DND-41 (cell line): ENCODE measurements around the gene TEAD1.

Experiments
- ATAC-seq: fragments of 200-7000 bp; cut with Tn5 transposase; 3 replicates; pipeline ENCODE4 v1.9.1; 2021; ENCODE audit warnings: low read depth; ENCODE audit not compliant: insufficient read depth
- DNase-seq: peaks from one replicate; pipeline ENCODE4 v3.0.0-alpha.2; 2020
- H2AFZ ChIP-seq: 2 replicates; pipeline ENCODE4 v1.6.0; 2012; ENCODE audit warnings: low read depth, low read length
- H3K27ac ChIP-seq: 2 replicates; pipeline ENCODE4 v1.5.1; 2012; ENCODE audit warnings: low read length, inconsistent platforms
- H3K27me3 ChIP-seq: fragments of 200-600 bp; sonication (generic); 2 replicates; pipeline ENCODE4 v1.6.0; 2012; ENCODE audit warnings: low read length, mild to moderate bottlenecking, inconsistent platforms; ENCODE audit not compliant: insufficient read depth, poor library complexity
- H3K36me3 ChIP-seq: 2 replicates; pipeline ENCODE4 v1.5.1; 2012; ENCODE audit warnings: low read length, inconsistent platforms; ENCODE audit not compliant: insufficient read depth
- H3K4me1 ChIP-seq: 2 replicates; pipeline ENCODE4 v1.5.1; 2012; ENCODE audit warnings: mild to moderate bottlenecking, low read length; ENCODE audit not compliant: insufficient read depth
- H3K4me2 ChIP-seq: 2 replicates; pipeline ENCODE4 v1.6.0; 2012; ENCODE audit warnings: mild to moderate bottlenecking, moderate library complexity, low read length, inconsistent platforms; ENCODE audit not compliant: insufficient read depth
- H3K4me3 ChIP-seq, 2 experiments: fragments of 200-600 bp in 1 of 2; shearing (Covaris generic) in 1 of 2; 2 replicates each; pipeline ENCODE4 v1.5.1; 2012 to 2016; ENCODE audit warnings: inconsistent platforms in 2 of 2, low read length in 2 of 2, mild to moderate bottlenecking in 2 of 2, low read depth in 1 of 2, moderate library complexity in 1 of 2
- H3K79me2 ChIP-seq: 2 replicates; pipeline ENCODE4 v1.6.0; 2012; ENCODE audit warnings: low read length, inconsistent platforms; ENCODE audit not compliant: insufficient read depth
- H3K9ac ChIP-seq: 2 replicates; pipeline ENCODE4 v1.6.0; 2012; ENCODE audit warnings: low read depth, mild to moderate bottlenecking, inconsistent platforms, low read length, moderate library complexity
- H3K9me3 ChIP-seq: 2 replicates; pipeline ENCODE4 v1.5.1; 2012; ENCODE audit warnings: low read length, moderate library complexity, mild to moderate bottlenecking, inconsistent platforms; ENCODE audit not compliant: insufficient read depth, severe bottlenecking
- H4K20me1 ChIP-seq: 2 replicates; pipeline ENCODE4 v1.6.0; 2012; ENCODE audit warnings: low read length; ENCODE audit not compliant: insufficient read depth
- EZH2 ChIP-seq: IDR thresholded peaks from 3 replicates; pipeline ENCODE4 v1.6.1; 2012; ENCODE audit warnings: borderline replicate concordance, low read depth, mild to moderate bottlenecking, moderate library complexity, low read length, inconsistent platforms; ENCODE audit not compliant: severe bottlenecking
- TF ChIP-seq, protein P1 (sequence below): IDR thresholded peaks from 2 replicates; pipeline ENCODE4 v1.5.1; 2012; ENCODE audit warnings: borderline replicate concordance, low read length, moderate library complexity, mild to moderate bottlenecking; ENCODE audit not compliant: poor library complexity, severe bottlenecking; ENCODE audit errors: extremely low read depth

TEAD1 gene

DNA sequence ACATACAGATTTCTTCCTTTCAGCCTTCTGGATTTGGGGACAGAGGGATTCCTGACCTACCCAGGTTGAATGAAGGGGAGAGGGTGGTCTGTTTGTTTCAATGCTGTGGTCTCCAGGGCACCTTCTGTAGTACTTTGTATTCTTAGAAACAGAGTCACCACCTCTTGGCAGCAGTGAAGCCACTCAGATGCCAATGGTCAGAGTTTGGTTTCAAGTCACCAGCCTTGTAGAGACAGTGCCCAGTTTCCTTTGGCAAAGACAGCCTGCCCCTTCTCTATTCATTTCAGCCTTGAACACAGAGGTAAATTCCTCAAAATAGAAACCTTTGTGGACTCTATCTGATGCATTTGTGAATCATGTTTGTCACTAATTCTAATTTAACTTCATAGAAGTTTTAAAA, 223.2 kb downstream of the TEAD1 start:
- no peak overlapping the region for H2AFZ ChIP-seq
- H3K27ac ChIP-seq: no peak overlapping the region
- no peak overlapping the region for H3K4me2 ChIP-seq
- no peak overlapping the region for H3K4me3 ChIP-seq
- H3K36me3 ChIP-seq: no peaks in the 10 kb centered on the region
- H3K9ac ChIP-seq: no peak overlapping the region
- no peaks in the 10 kb centered on the region for H3K4me1 ChIP-seq
- no peaks in the 10 kb centered on the region for H3K9me3 ChIP-seq
- ATAC-seq: no peak
- no peaks in the 10 kb centered on the region for H3K79me2 ChIP-seq
- H3K27me3 ChIP-seq: peaks cover 20% of the 10 kb centered on the region
- DNase-seq: no peak
- TF ChIP-seq, protein P1, sequence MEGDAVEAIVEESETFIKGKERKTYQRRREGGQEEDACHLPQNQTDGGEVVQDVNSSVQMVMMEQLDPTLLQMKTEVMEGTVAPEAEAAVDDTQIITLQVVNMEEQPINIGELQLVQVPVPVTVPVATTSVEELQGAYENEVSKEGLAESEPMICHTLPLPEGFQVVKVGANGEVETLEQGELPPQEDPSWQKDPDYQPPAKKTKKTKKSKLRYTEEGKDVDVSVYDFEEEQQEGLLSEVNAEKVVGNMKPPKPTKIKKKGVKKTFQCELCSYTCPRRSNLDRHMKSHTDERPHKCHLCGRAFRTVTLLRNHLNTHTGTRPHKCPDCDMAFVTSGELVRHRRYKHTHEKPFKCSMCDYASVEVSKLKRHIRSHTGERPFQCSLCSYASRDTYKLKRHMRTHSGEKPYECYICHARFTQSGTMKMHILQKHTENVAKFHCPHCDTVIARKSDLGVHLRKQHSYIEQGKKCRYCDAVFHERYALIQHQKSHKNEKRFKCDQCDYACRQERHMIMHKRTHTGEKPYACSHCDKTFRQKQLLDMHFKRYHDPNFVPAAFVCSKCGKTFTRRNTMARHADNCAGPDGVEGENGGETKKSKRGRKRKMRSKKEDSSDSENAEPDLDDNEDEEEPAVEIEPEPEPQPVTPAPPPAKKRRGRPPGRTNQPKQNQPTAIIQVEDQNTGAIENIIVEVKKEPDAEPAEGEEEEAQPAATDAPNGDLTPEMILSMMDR: no peak
- TF ChIP-seq EZH2: no peak
- H4K20me1 ChIP-seq: peaks cover 6% of the 10 kb centered on the region

DNA sequence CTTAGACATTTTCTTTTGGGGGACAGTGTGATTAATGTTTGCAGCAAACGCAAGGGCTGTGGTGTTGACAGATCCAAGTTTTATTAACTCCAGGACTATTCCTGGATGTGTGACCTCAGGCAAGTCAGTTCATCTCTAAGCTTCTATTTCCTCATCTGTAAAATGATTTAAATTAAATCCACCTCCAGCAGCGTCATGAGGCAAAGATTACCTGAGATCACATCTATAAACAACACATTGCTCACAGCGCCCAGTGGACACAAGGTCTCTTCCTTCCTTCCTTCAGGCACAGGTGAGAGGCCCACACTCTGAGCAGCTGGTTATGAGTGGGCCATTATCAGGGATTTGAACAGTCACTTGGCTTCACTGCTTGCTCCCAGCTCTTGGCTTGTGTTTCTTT, 223.6 kb downstream of the TEAD1 start:
- Histone ChIP-seq H3K27ac (no peak overlapping the region), H3K4me2 (no peak overlapping the region), H3K36me3 (no peaks in the 10 kb centered on the region), H3K9me3 (no peaks in the 10 kb centered on the region), H3K4me3 (no peak overlapping the region), H2AFZ (no peak overlapping the region), H4K20me1 (peaks cover 6% of the 10 kb centered on the region), H3K4me1 (no peaks in the 10 kb centered on the region), H3K79me2 (no peaks in the 10 kb centered on the region), H3K27me3 (peaks cover 20% of the 10 kb centered on the region), H3K9ac (no peak overlapping the region)
- DNase-seq: no peak
- TF ChIP-seq, protein P1: no peak
- TF ChIP-seq EZH2: no peak
- ATAC-seq: no peak

DNA sequence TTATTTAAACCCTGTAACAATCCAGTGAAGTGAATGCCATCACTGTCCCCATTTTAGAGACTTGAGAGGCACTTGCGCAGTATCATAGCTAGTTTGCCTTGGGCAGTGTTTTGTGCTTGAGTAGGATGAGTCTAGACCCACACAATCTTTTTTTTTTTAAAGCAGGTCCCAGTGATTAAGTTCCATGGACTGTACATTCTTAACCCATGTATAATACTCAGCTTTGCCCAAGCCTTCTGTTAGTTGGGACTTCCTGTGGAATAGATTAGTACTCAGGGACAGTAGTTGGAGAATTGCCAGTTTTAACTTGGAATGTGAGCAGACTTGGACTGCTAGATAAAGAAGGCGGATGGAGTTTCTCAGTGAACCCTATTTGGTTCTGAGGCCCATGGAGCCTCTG, 226.3 kb downstream of the TEAD1 start:
- no peak overlapping the region for H3K9ac ChIP-seq
- DNase-seq: no peak
- H3K4me3 ChIP-seq: no peak overlapping the region
- no peaks in the 10 kb centered on the region for H4K20me1 ChIP-seq
- H3K9me3 ChIP-seq: no peaks in the 10 kb centered on the region
- TF ChIP-seq, protein P1: no peak
- no peak for TF ChIP-seq EZH2
- no peak for ATAC-seq
- H3K27ac ChIP-seq: no peak overlapping the region
- H3K4me2 ChIP-seq: no peak overlapping the region
- H3K4me1 ChIP-seq: no peaks in the 10 kb centered on the region
- H3K36me3 ChIP-seq: no peaks in the 10 kb centered on the region
- H3K27me3 ChIP-seq: peaks cover 16% of the 10 kb centered on the region
- no peak overlapping the region for H2AFZ ChIP-seq
- no peaks in the 10 kb centered on the region for H3K79me2 ChIP-seq

DNA sequence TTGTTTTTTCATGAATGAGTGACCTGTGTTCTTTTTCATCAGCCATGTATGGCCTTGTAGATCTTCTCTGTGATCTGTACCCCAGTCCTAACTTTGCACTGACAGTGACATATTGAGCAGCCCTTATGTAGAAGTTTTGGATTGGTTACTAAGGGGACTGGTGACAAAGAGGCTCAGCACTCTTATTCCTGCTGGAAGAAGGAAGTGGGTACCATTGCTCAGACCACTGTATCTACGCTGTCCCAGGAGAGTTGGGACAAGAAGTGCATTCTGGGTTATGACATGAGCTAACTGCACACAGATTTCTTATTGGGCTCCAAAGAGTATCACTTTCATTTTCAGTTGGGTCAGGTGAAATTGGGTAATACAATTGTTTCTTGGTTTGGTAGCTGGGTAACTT, 227.1 kb downstream of the TEAD1 start:
- TF ChIP-seq, protein P1: no peak
- TF ChIP-seq EZH2: no peak
- ATAC-seq (peak; percentile 67; the same call in 2 of the 3 replicates), DNase-seq (peak; percentile 16)
- Histone ChIP-seq H3K9ac (no peak overlapping the region), H3K79me2 (no peaks in the 10 kb centered on the region), H3K36me3 (no peaks in the 10 kb centered on the region), H4K20me1 (no peaks in the 10 kb centered on the region), H2AFZ (no peak overlapping the region), H3K27me3 (peaks cover 13% of the 10 kb centered on the region), H3K4me1 (no peaks in the 10 kb centered on the region), H3K9me3 (no peaks in the 10 kb centered on the region), H3K27ac (no peak overlapping the region), H3K4me3 (no peak overlapping the region), H3K4me2 (no peak overlapping the region)
